NCI-H2107 (cell line): ENCODE data around the gene MAP3K20.
A peak's percentile ranks its signal among the peaks of the same experiment; 100 is the strongest.

ENCODE experiments used
- DNase-seq: peaks from one replicate; lab custom pipeline; 2025; lab: John Stamatoyannopoulos, UW

Gene MAP3K20

DNA sequence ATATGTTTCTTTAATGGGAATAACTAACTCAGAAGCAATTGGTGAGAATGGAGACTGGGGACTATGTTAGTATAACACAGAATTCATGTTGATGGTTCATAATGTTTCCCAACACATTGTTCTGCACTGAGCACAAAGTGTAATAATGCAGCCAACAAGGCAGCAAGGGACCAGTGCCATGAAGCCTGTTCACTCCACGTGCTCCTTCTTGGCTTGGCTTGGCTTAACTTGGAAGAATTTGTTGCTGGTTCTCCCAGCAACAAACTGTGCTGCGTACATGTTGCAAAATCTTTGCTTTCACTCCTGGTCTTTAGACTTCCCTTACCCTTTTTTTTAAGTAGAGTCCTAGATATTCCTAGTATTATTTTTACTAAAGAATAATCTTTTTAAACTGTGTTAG is 129.7 kb downstream of the MAP3K20 start:
- no peak for DNase-seq

DNA sequence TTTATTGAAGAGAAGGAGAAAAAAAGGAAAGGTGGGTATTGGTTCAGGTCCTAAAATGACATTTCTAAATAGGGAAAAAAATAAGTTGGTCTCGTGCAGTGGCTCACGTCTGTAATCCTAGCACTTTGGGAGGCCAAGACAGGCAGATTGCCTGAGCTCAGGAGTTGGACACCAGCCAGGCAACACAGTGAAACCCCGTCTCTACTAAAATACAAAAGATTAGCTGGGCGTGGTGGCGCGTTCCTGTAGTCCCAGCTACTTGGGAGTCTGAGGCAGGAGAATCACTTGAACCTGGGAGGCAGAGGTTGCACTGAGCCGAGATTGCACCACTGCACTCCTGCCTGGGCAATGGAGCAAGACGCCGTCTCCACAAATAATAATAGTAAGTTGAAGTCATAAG is 131.5 kb downstream of the MAP3K20 start:
- DNase-seq, result peak; percentile 15

DNA sequence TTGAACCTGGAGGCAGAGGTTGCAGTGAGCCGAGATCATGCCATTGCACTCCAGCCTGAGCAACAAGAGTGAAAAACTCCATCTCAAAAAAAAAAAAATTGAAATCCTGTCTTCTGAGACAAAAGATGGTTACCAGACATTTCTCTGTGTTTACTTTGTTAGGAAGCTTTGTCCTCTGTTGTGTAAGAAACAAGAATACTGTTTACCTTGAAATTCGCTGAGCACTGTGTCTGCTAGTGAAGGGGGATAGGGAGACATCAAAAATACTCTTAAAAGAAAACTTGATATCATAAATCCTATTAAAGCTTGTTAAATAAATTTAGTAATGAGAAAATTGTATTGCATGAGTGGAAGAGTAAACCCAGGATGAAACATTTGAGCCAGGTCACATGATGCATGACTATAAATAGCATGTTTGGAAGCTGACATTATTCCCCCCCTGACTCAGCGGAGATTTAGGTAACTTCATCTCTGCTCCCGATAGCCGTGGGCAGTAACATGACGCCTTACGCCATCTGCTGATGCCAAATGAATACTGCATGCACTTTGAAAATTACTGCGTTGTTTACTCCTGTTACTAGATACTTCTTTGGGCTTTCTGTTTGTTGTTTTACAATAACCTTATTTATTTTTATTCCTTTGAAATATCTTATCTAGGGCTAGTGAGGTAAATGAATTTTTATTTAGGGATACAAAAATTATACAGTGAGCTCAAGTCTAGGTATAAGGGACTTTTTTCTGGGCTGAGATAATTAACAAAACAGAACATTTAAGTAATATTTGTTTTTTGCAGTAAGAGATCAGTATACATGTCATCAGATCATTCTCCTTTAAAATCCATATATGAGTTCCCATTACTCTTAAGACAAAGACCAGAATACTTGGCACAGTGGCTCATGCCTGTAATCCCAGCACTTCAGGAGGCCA is 134.9 kb downstream of the MAP3K20 start:
- peak; percentile 69 for DNase-seq

DNA sequence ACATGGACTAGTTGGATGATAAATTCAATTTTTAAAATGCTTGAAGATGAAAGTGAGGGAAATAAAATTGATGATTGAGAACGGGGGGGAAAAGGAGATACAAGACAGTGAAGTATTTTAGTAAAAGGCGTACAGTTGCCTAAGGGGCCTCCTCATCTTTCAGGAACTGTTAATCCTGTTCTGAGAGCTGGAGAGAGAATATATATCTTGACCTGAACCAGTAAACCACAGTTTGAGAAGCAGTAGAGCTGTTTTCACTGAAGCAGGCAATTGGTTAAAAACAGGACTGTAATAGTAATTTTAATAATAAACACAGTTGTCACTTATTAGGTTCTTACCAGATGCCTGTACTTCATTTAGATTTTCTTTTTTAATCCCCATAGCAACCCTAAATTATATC is 137.5 kb downstream of the MAP3K20 start:
- DNase-seq, result no peak

DNA sequence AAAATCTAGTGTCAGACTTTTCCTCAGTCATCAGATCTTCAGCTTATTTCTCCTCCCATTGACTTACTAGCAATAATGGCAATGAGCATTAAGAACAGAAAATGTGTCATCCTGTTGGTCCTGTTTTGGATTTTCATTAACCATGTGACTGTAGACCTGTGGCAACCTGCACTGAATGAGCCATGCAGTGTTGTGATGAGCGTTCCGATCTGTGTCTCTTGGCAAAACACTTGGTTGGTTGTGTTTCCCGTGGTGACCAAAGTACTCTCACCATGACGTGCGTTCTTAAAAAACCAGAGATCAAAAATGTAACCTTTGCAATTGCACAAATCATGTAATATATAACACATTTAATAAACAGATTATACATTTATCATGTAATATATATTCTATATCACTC is 138.6 kb downstream of the MAP3K20 start:
- no peak for DNase-seq

DNA sequence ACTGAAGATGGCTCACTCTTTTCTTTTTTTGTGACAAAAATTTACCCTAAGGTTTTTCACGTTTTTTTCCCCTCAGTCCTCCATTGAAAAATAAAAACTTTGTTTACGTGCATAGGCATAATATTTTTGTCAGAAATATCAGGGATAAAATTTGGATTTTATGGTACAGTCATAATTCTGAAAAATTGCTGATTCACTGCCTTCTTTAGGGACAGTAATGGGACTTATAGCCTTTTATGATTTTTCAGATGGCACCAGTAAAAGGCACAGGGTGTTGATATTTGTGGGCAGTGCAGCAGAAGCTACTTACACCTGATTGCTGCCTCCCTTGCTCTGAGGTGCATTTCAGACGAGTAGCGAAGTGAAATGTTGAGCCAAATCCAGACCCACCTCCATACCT is 139.7 kb downstream of the MAP3K20 start:
- no peak for DNase-seq

DNA sequence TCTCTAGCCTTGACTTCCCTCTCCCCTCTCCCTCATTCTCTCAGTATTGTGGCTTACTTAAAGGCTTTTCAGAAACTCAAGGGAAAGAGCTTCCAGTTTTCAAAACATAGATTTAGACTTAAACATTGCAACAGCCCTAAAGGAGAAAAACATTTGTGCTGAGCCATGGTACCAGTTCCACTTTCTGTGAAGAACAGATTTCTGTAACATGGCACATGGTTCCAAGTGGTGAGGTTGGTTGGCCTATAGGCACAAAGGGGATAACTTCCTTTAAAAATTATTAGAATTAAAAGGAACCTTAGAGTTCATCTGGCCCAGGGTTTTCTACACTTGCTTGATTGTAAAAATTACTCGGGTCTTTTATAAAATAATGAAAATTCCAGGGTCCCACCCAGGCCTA is 140.4 kb downstream of the MAP3K20 start:
- DNase-seq, result no peak

DNA sequence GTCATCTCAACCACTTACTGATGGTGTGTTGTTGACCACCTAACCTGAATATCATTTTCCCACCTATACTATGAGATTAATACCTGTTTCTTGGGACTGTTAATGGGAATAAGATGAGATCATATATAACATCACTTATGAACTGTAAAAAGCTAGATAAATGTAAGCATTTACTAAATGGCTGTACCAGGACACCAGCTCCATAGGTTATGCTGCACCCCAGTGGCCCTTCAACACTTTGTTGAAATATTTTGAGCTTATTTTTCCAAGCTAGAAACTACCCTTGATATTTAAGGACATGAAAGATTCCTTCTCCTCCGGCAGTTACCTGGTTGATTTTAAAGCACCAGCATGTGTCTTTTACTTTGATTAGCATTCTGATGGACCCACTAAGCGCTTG is 141.0 kb downstream of the MAP3K20 start:
- no peak for DNase-seq

DNA sequence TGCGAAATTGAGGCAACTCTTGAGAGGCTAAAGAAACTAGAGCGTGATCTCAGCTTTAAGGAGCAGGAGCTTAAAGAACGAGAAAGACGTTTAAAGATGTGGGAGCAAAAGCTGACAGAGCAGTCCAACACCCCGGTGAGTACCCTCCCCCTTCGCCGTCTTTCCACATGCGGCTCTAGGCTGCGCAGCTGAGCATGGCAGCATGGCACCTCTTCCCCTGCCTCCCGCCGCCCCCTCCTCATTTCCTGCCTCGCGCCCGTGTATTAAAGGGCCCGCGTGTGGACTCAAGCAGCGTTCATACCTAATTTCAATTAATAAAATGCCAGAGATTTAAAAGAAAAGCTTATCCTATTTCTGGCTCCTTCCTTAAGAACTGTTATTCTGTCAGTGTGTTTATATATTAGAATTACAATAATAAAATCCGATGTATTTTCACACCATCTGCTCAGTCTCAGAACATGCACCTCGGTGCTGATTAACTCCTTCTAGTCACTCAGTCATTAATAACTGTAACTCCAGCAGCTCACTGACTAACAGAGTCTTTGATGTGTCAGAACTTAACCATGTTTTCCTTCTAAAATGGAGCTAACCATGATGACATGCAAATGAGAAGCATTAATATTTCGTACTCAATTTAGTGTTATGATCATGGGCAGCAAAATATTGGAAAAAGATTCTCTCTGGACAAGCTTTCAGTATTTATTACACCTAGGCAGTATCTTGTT is 141.6 kb downstream of the MAP3K20 start:
- DNase-seq, result no peak

DNA sequence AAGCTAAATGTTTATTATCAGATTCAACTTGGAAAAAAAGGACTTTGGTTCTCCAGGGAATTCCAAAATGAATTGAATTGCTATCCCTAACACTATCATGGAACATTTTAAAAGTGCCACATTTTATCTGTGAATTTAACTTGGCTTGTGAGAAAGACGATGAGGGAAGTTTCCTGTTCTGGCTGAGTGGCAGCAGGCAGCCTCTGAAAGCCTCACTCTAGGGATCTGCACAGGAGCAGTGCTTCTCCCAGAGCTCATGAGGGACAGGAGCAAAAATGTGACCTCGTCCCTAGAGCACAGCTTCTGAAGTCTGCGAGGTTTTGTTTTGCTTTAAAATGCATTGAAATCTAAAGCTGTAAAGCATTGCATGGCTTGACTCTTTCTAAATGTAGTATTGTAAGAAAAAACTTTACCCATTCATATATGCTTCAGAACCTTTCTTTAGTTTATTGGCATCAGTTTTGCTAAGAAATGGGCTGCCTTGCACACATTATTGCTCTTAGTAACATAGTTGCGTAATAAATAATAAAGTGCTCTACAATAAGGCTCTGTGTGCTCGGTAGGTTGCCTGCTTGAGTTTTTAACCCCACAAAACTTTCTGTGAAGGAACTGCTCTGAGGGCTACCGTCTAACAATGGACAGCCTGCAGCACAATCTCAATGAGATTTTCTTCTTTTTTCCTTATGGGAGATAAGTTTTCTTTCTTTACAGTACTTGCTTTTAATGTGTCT is 142.8 kb downstream of the MAP3K20 start:
- DNase-seq, result no peak

DNA sequence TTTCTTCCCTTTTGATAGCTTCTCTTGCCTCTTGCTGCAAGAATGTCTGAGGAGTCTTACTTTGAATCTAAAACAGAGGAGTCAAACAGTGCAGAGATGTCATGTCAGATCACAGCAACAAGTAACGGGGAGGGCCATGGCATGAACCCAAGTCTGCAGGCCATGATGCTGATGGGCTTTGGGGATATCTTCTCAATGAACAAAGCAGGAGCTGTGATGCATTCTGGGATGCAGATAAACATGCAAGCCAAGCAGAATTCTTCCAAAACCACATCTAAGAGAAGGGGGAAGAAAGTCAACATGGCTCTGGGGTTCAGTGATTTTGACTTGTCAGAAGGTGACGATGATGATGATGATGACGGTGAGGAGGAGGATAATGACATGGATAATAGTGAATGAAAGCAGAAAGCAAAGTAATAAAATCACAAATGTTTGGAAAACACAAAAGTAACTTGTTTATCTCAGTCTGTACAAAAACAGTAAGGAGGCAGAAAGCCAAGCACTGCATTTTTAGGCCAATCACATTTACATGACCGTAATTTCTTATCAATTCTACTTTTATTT is 145.6 kb downstream of the MAP3K20 start:
- no peak for DNase-seq

DNA sequence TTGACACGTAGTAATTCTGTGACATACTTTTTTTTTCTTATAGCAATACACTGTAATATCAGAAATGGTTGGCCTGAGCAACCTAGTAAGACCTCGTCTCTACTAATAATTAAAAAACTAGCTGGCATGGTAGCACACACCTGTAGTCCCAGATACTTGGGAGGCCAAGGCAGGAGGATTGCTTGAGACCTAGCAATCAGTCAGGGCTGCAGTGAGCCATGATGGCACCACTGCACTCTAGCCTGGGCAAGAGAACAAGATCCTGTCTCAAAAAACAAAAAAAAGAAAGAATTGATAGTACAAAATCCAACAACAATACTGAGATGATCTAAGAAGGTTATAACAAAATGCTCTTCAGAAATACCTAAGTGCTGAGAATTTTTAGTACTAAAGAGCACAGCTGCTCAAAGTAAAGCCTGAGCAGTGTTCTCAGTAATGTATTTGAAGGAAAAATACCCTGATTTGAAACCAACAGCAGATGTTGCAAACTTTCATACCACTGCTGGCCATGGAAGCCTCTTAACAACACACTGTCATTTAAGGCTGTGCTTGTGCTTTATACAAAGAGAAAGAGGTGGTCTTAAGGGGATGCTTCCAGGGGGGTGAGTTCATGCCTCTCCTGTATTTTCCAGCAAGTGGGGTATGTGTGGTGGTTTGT is 146.4 kb downstream of the MAP3K20 start:
- DNase-seq, result no peak

DNA sequence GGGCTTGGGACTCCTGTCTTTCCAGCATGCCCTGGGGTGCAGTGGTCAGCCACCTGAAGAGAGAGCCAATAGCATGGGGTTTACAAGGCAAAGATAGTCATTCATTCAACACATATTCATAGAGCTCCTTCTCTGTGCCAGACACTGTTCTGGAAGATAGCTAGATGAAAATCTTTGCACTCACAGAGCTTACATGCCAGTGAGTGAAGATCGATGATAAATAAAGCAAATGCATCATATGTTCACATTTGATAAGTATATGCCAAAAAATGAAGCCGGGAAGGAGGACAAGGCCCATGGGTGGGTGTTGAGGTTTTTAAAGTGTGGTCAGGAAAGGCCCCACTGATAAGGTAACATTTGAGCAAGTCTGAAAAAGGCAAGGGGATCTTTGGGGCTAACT is 148.2 kb downstream of the MAP3K20 start:
- DNase-seq, result no peak

DNA sequence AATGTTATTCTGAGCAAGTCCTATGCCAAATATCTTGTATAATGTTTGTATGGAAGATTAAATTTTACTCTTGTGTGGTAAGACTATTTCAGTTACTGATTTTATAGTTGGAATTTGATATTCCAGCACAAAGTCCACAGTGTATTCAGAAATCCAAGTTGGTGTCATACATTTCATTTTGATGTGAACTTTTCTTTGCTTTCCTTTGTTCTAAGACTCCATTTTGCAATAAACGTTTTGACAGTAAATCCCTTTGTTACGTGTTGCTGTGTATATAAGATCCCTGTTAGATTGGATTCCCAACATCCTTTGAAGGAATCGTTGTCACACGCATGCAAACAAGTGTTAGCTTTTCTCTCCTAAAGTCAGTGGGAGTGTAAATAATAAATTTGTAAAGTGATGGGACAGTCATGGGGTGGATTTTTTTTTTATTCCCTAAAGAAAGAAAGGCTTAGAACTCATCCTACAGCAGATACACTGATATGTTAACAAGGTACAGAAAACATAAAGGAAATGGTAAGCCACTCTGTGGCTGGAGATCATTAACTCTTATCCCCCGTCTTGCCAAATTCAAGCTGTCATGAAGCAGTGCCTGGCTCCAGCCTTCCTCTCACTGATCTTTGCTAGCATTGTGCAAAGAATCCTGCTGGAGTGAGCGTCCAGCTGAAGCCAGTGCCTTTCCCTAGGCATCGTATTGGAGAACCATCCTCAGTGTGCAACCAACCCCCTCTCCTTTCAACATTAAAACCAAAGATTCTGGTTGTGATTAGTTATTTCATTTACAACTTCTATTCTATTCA is 151.5 kb downstream of the MAP3K20 start:
- no peak for DNase-seq

DNA sequence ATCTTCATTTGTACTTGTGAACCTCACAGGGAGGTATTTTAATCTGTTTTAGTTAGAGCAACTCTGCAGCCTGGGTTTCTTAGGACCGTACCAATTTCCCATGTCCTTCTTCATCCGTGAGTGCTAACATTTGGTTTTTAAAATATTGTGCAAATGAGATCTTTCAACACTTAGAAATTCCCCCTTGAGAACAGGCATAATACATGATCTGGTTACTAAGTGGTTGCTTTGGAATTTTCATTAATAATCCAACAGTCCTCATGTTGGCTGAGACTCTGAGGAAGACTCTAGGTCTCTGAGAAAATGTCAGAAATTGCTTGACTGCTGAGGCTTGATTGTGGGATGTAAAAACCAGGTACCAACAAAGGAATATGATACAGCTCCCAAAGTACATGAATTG is 153.4 kb downstream of the MAP3K20 start:
- DNase-seq, result no peak

DNA sequence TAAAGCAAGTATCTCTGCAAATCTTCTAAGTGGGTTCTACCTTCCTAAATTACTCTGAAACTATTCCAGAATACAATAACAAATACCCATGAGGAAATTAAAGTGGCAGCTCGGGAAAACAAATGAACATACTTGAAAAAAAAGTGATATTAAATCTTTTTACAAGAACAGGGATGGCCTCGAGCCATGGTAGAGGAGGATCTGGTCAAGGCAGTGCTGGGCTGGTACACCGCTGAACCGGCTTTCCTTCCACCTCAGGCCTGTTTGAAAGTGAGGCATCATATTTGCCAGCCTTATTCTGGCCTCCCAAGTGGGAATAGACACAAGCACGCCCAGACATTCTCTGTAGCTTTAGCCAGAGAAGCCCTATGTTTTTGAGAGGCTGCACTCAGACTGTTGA is 154.5 kb downstream of the MAP3K20 start:
- no peak for DNase-seq

DNA sequence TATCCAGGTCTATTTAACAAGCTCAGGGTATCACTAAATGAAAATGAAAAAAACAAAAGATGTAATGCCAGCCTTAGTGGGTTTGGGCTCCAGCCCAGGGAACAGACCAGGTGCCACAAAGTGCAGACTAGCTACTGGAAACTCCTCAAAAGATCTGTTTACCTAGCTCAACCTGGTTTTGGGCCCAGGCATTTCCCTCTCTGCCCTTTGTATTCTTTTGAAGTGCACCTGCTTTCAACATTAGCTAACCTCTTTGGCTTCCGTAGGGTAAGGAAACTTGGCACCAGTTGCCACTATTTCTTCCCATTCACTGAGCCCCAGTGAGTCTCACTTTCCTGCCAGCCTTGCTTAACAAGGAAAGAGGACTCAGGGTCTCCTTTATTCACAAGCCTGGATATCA is 155.4 kb downstream of the MAP3K20 start:
- DNase-seq, result peak; percentile 74

DNA sequence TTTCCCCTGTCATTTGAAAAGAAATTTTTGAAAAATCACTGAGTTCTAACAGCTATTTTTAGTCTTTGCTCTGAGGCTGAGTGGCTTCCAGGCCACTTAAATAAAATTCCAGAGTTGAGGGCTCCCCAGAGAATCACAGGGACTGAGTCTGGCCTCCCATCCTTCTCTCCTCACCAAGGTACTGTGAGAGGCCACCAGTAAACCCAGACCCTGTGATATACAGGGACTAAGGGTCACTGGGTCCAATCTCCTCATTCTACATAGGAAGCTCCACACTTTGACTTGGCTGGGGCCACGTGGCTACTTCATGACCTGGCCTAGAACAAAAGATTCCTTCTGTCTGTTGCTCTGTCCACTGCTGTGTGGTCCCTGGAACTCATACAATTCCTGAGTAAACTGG is 155.8 kb downstream of the MAP3K20 start:
- no peak for DNase-seq

DNA sequence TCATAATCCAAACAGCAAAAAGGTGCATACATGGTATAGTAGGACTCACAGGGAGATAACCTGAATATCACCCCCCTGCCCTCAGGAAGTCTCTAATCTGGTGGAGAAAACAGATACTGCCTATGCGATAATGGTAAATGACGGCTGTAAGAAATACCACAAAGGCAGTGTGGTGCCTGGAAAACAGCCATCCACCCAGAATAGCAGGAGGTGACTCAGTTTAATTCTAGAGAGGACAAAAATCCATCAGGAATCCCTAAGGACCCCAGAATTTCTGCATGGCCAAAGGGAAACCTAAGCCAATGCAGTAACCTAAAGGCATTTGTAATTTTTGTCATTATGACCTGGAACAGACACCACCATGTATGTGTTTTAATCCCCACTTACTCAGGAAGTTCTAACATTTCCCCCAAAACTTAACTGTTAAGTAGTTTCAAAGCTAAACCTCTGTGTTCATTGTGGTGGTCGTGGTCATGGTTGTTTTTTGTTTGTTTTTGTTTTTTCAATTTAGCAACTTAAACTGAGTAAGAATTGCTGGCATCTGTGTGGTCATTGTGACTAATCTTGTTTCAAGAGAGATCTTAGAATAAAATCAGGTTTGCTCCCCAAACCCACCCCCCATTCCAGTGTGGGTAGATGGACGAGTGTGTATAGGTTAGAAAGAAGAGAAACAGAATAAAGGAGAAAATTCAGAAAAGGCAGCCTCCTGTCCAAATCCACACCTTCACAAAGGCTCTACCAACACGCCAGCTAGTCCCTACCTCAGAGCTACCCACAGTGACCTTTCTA is 157.5 kb downstream of the MAP3K20 start:
- DNase-seq, result no peak
